Body of pancreas (tissue), 4 donors: Measurements from ENCODE around the gene ARHGEF19.

ENCODE experiments used
- CTCF ChIP-seq, 7 experiments: fragments of 450-650 bp in 4 of 7; fragments of 200-600 bp in 3 of 7; sonication (generic) in 3 of 7; IDR thresholded peaks; one replicate each; pipeline ENCODE4 v1.5.1; 2016 to 2019; ENCODE audit warnings: antibody characterized with exemption in 7 of 7
- POLR2A ChIP-seq, 3 donors: fragments of 450-650 bp; IDR thresholded peaks; one replicate each; pipeline ENCODE4 v1.6.1; 2016; ENCODE audit warnings: antibody characterized with exemption in 3 of 3, mild to moderate bottlenecking in 2 of 3

GRCh38 chr1:16254263-16254928 lies 41.9 kb upstream of the ARHGEF19 start:
- TF ChIP-seq CTCF (IDR thresholded peaks at IDR 0.05) (no peak), POLR2A (IDR thresholded peaks at IDR 0.05) (no peak)
